CD4-positive, alpha-beta T cell (primary cell): ENCODE data around the gene PTPN7. TPM values are rescaled to one million over a fixed set of nuclear protein-coding genes. Genes with fewer than 3 reads are reported as not detected.
"Not testable (repeated sequence)": the region's sequence is repeated elsewhere in the genome, so short reads cannot be mapped to it uniquely, and the experiment has no call there.

ENCODE experiments used
- ATAC-seq: fragments of 200-7000 bp; cut with Tn5 transposase; one replicate; pipeline ENCODE4 v1.10.0; 2022; ENCODE audit warnings: mild to moderate bottlenecking; ENCODE audit not compliant: poor library complexity
- CTCF ChIA-PET: fragments of 350-600 bp; sonication (Branson Sonifier 250); formaldehyde crosslinking; loops from one replicate; lab custom pipeline; 2021; ENCODE audit warnings: antibody characterized with exemption, inconsistent platforms; lab: Charles Lee
- POLR2A ChIA-PET: fragments of 350-600 bp; sonication (Branson Sonifier 250); formaldehyde crosslinking; loops from one replicate; lab custom pipeline; 2021; ENCODE audit warnings: antibody characterized with exemption, inconsistent platforms; lab: Charles Lee
- DNase-seq, 14 experiments: peaks; one replicate each; pipeline ENCODE4 v3.0.0-alpha.2; 2013 to 2020; ENCODE audit warnings: mixed read lengths in 2 of 14
- H3K27ac ChIP-seq, 2 donors: one replicate each; pipeline versions ENCODE4 v1.5.1 to v1.7.0; 2013; ENCODE audit warnings: low read length in 2 of 2, low read depth in 1 of 2, mild to moderate bottlenecking in 1 of 2
- H3K27me3 ChIP-seq, 2 experiments: 1 replicate in 1 of 2; 2 replicates in 1 of 2; pipeline versions ENCODE4 v1.6.1 to v1.7.0; 2013; ENCODE audit warnings: low read length in 2 of 2, control low read depth in 1 of 2, mild to moderate bottlenecking in 1 of 2, moderate library complexity in 1 of 2; ENCODE audit not compliant: insufficient read depth in 2 of 2, control insufficient read depth in 1 of 2
- H3K36me3 ChIP-seq: one replicate; pipeline ENCODE4 v1.6.1; 2013; ENCODE audit warnings: low read length, control low read depth; ENCODE audit not compliant: insufficient read depth
- H3K4me1 ChIP-seq: one replicate; pipeline ENCODE4 v1.6.1; 2013; ENCODE audit warnings: low read length, control low read depth; ENCODE audit not compliant: insufficient read depth
- H3K4me3 ChIP-seq: one replicate; pipeline ENCODE4 v1.5.1; 2013; ENCODE audit warnings: mild to moderate bottlenecking, low read length, moderate library complexity
- H3K9me3 ChIP-seq, 2 experiments: 1 replicate in 1 of 2; 2 replicates in 1 of 2; pipeline versions ENCODE4 v1.6.1 to v1.7.0; 2013; ENCODE audit warnings: low read length in 2 of 2, mild to moderate bottlenecking in 2 of 2, control low read depth in 1 of 2, moderate library complexity in 1 of 2; ENCODE audit not compliant: control insufficient read depth in 1 of 2, insufficient read depth in 1 of 2
- H3K27ac Mint-ChIP-seq: one replicate; pipeline ENCODE4 v1.8.0; 2020; ENCODE audit warnings: mixed read lengths
- H3K27me3 Mint-ChIP-seq: one replicate; pipeline ENCODE4 v1.8.0; 2021; ENCODE audit warnings: mixed read lengths
- H3K36me3 Mint-ChIP-seq: one replicate; pipeline ENCODE4 v1.8.0; 2021; ENCODE audit warnings: low read depth, mixed read lengths
- H3K4me1 Mint-ChIP-seq: one replicate; pipeline ENCODE4 v1.8.0; 2021; ENCODE audit warnings: low read depth, mixed read lengths
- H3K4me3 Mint-ChIP-seq: one replicate; pipeline ENCODE4 v1.8.0; 2020; ENCODE audit warnings: mild to moderate bottlenecking, mixed read lengths
- H3K9me3 Mint-ChIP-seq: one replicate; pipeline ENCODE4 v1.8.0; 2020; ENCODE audit warnings: mixed read lengths
- CTCF ChIP-seq: fragments of 200-600 bp; IDR thresholded peaks from one replicate; pipeline ENCODE4 v1.8.0; 2022; ENCODE audit warnings: antibody characterized with exemption, mild to moderate bottlenecking
- intact Hi-C, 2 experiments: fragments of 100-400 bp; cut with DNase I in 1 of 2; cut with micrococcal nuclease in 1 of 2; formaldehyde crosslinking; loops; one replicate each; pipeline versions ENCODE4 v1.15.1 to v1.9.0; 2023 to 2025; cut with DNase I, micrococcal nuclease
- total RNA-seq, 174 experiments: library from RNA in 2 of 174; stranded (reverse) in 2 of 174; gene quantifications; one replicate each; pipeline ENCODE4 v1.2.3 and lab custom pipeline; 2021 to 2026

The PTPN7 gene
- total RNA-seq, 2 experiments from 2014 or later, result 144 to 145 TPM

GRCh38 chr1:202182040-202182877 is 21.9 kb upstream of the PTPN7 start:
- Mint-ChIP-seq H3K27ac (no peak overlapping the region), H3K4me3 (no peak overlapping the region), H3K4me1 (peaks cover 14% of the 10 kb centered on the region), H3K36me3 (no peaks in the 10 kb centered on the region), H3K27me3 (no peaks in the 10 kb centered on the region), H3K9me3 (no peaks in the 10 kb centered on the region)
- no peaks in the 10 kb centered on the region for H3K9me3 ChIP-seq
- H3K27ac ChIP-seq, result no peak overlapping the region
- CTCF ChIA-PET, result no interaction called here
- POLR2A ChIA-PET, result no interaction called here
- H3K27me3 ChIP-seq, result no peaks in the 10 kb centered on the region
- no peak for ATAC-seq
- peaks cover 9% of the 10 kb centered on the region for H3K4me1 ChIP-seq
- no peak for DNase-seq
- no peak for TF ChIP-seq CTCF
- no peaks in the 10 kb centered on the region for H3K36me3 ChIP-seq
- H3K4me3 ChIP-seq, result no peak overlapping the region
- intact Hi-C loops, result no loop called here

- POLR2A ChIA-PET, result no interaction called here
- H3K4me1 ChIP-seq, result peaks cover 9% of the 10 kb centered on the region
- no peaks in the 10 kb centered on the region for H3K36me3 ChIP-seq
- no peak overlapping the region for H3K4me3 ChIP-seq
- Mint-ChIP-seq H3K27ac (no peak overlapping the region), H3K4me3 (no peak overlapping the region), H3K27me3 (no peaks in the 10 kb centered on the region), H3K36me3 (no peaks in the 10 kb centered on the region), H3K4me1 (peaks cover 14% of the 10 kb centered on the region), H3K9me3 (no peaks in the 10 kb centered on the region)
- DNase-seq (no peak), ATAC-seq (no peak)
- H3K27me3 ChIP-seq, result no peaks in the 10 kb centered on the region
- no peak overlapping the region for H3K27ac ChIP-seq
- CTCF ChIA-PET, result no interaction called here
- TF ChIP-seq CTCF, result no peak
- H3K9me3 ChIP-seq, result no peaks in the 10 kb centered on the region
- intact Hi-C loops, result no loop called here
Measured at GRCh38 chr1:202181586-202181985, 21.2 kb upstream of the PTPN7 start.

- H3K9me3 ChIP-seq, H3K36me3 ChIP-seq, H3K27ac ChIP-seq, H3K4me3 ChIP-seq, ATAC-seq, H3K36me3 Mint-ChIP-seq, H3K27ac Mint-ChIP-seq, H3K4me1 ChIP-seq, H3K4me3 Mint-ChIP-seq, H3K27me3 ChIP-seq, intact Hi-C loops, DNase-seq, H3K27me3 Mint-ChIP-seq, POLR2A ChIA-PET, H3K9me3 Mint-ChIP-seq: not testable (repeated sequence)
- CTCF ChIA-PET, result interaction anchor here (1.1 kb wide), 1 partner anchor 12 kb away, joined by 3 read pairs; no protein-coding TSS in a partner anchor
- H3K4me1 Mint-ChIP-seq, result peaks cover 14% of the 10 kb centered on the region
Measured at GRCh38 chr1:202180751-202181139, 20.3 kb upstream of the PTPN7 start.
